Stimulated activated CD8-positive, alpha-beta memory T cell treated with anti-CD3 and anti-CD28 coated beads, Interleukin-7, amount 100 ng/mL, for 4 hours (primary cell): ENCODE results near the gene SHOC2.

Source experiments
- DNase-seq, 2 donors: peaks; one replicate each; pipeline ENCODE4 v3.0.0-alpha.2; 2020; ENCODE audit warnings: low read depth in 2 of 2

Gene SHOC2

DNA sequence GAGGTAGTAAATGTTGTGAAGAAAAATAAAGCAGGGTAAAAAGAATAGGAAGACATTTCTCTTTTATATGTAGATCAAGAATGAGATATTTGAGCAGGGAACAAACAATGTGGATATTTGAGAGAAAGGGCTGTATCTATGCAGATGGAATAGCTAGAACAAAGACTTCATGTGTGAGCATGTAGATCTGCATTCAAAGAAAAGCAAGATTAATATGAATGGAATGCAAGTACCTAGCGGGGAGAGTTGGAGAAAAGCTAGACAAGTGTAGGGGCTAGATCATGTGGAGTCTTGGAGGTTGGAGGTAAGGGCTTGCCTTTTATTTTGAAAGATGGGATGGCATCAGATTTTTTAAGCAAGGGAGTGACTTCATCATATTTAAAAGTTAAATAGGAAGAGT, 27.1 kb downstream of the SHOC2 start:
- DNase-seq, result no peak

DNA sequence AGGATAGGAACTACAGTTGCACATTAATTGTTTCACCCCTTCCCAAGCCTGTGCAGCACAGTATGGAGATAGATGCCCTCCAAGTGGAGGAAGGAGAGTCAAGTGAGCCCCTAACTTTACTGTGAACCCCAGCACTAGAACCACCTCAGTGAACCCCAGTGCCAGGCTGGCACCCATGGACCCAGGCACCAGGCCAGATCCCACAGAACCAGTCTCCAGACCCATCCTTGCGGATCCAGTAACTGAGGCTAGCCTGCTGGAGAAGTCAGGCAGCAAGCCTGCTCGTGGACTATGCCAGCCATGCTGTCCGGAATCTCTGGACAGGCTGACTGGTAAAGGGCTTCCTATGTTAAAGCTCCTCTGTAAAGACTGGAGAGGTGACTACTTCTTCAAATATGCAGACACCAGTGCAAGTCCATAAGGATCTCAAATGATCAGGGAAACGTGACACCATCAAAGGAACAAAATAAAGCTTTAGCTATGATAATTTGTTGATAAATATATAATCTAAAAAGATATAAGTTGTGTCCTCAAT, 27.7 kb downstream of the SHOC2 start:
- no peak for DNase-seq

DNA sequence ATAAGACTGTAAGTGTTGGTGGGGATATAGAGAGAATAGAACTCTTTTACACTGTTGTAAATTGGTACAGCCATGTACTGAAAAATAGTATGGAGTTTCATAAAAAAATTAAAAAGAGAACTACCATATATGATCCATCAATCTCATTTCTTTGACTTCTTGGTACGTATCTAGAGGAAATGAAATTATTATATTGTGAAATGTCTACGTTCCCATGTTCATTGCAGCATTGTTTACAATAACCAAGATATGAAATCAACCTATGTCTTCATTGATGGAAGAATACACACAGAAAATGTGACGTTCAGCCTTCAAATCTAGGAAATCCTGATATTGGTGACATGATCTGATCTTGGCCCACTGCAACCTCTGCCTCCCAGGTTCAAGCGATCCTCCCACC, 32.0 kb downstream of the SHOC2 start:
- DNase-seq, result no peak

DNA sequence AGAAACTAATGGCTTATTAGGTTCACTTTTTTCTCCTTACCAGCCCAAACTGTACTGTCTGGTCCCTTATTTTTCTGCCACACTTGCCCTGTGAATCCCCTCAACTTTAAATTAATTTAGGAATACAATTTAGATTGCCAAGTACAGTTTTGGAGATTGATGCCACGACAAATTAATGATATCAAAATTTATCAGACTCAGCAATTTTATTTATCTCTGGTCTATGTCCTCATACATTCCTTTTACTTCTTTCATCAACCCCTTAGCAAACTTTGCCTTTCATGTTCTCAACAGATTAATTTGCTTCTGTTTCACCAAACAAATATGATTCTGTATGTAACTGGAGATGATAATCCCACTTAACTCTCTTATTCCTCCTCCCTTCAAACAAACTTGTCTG, 38.2 kb downstream of the SHOC2 start:
- no peak for DNase-seq

DNA sequence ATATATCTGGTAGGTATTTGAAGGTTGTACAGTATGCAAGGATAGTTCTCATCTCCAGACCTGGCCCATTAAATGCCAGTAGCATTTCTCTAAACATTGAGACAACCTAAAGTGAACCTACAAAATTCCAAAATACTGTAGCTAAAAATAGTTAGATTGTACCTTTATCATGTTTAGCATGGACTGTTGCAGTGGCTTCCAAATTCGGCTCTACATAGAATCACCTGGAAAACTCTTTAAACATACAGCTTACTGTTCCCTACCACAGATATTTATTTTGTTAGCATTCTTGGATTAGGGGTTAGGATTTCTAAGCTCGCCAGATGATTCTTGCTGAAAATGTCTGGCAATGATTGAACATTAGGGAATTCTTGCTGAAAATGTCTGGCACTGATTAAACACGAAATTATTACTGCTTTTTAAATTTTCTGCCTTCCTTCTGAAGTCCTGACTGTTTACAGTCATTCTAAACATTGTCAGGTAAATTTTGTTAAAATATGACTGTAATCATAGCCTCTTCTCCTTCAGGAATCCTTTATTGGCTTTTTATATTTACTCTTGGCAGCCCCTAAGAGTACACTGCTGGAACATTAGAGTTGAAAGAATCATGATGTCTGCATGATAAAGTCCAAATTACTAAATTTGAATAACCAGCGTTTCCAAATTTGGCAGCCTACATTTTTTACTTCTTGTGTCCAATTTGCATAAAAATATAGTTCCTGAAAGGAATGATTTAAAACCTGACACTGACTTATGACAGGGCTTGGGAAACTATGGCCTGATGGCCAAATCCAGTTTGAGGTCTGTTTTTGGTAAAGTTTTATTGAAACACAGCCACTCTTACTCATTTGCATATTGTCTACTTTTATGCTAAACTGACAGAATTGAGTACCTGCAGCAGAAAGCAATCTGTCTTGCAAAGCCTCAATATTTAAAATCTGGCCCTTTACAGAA, 40.3 kb downstream of the SHOC2 start:
- no peak for DNase-seq

DNA sequence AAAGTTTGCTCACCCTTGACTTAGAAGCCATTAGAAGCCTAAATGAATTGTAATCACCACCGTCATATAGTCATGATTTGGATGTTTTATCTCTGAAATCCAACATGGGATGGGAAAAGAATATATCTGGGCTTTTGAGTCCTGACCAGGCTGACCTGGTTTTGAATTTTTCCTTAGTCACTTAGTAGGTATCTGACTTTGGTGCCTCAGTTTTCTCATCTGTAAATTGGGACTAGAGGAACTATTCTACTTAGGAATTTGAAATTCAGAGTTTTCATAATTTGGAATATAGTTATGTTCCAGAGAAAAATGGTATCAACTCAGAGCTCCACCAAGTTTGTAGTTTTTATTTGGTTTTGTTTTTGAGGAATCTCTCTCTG, 40.9 kb downstream of the SHOC2 start:
- DNase-seq, result no peak

DNA sequence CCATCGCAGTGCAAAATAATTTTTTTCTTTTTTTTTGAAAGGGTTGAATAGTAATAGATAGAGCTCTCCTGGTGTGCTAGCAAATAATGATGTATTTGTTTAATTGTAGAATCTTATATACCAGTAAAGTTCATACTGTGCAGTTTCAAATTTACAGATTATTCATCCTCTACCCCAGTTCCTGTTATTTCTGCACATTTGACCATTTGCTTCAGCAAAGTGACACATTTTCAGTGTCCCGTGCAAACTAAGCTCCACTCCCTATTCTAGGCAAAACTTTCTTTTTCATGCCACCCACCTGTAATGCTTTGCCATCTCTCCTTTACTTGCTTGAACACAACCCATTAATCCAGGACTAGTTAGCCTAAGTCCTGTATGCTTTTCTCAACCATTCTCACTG, 43.0 kb downstream of the SHOC2 start:
- no peak for DNase-seq

DNA sequence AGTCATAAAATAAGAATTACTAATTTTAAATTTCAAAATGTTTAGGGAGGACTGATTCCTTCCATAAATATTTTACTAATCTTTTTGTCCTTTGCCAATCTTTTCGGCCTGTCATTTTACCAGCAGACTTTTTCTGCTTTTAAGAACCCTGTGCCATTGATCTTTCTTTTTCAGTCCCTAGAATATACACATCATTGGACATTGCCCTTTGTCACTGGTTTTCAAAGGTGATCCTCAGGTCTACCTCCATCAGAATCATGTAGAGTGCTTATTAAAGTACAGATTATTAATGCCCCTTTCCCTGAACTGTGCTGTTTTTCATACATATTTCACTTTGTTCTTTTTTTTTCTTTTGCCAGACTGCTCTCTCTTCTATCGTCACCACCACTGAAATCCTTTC, 43.8 kb downstream of the SHOC2 start:
- DNase-seq, result no peak

DNA sequence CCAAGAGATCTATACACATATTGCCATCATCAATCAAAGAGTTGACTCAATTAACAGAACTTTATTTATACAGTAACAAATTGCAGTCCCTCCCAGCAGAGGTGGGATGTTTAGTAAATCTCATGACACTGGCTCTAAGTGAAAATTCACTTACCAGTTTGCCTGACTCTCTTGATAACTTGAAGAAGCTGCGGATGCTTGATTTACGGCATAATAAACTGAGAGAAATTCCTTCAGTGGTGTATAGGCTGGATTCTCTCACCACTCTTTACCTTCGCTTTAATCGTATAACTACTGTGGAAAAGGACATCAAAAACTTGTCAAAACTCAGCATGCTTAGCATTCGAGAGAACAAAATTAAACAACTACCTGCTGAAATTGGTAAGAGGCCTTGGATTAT, 45.3 kb downstream of the SHOC2 start:
- DNase-seq, result no peak

DNA sequence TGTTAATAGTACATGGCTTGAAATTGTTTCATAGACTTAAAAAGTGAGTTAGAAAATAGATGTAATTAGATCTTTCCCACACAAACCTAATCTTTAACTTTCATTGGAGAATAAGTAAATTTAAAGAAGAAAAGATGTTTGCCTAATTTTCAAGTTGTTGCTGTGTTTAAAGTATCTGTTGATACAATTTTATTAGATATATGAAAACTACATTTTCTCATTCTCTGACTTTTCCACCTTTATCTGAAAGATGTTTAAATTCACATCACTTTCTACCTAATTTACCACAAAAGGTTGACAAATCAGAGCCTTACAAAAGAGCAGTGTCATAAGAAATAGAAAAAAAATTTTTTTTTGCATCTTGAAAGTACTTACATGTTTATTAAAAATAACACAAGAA, 45.8 kb downstream of the SHOC2 start:
- no peak for DNase-seq

DNA sequence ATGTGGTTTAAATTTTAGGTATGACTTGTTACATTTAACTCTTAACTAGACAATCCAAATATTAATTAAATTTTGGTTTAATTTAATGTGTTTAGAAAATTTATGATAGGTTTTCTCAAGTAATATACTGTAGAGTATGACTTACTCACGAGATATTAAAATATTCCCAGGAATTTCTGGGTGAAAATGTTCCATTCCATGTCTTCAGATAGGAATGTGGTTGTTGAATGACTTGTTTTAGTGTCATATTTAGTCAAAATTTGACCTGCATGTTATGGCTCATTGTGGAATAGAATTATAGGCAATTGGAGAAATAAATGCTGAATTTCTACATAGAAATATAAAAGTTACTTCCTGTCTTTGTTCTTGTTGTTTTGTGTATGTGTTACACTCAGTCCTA, 46.7 kb downstream of the SHOC2 start:
- no peak for DNase-seq

DNA sequence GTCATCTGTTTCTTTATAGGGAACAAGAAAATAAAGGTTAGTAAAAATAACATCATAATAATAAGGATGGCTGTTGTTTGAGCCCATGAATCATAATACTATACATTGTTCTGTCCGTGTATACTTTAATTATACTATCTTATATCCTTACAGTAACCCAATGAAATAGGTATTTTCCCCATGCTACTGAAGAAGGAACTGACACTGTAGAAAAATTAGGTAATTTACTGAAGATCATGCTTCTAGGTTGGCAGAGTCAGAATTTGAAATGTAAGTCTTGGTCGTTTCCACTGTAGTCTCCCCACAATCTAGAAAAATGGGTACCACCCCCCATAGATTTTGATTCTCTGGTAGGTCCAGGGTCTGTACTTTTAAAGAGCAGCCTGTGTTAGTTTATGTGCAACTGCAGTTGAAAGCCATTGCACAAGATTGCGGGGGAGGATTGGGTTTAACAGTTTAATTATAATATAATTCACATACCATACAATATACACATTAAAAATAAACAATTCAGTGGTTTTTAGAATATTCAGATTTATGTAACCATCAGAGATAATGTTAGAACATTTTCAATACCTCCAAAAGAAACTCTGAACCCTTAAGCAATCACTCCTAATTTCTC, 47.7 kb downstream of the SHOC2 start:
- DNase-seq, result no peak

DNA sequence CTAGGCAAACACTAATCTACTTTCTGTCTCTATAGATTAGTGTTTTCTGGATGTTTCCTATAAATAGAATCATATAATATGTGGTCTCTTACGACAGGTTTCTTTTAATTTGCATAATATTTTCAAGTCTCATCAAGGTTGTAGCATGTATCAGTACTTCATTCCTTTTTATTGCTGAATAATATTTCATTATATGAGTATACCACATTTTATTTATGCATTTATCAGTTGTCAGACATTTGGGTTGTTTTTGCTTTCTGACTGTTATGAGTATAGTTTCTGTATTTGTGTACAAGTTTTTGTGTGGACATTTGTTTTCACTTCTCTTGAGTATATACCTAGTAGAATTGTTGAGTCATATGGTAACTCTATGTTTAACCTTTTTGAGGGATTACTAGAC, 48.2 kb downstream of the SHOC2 start:
- DNase-seq, result no peak

DNA sequence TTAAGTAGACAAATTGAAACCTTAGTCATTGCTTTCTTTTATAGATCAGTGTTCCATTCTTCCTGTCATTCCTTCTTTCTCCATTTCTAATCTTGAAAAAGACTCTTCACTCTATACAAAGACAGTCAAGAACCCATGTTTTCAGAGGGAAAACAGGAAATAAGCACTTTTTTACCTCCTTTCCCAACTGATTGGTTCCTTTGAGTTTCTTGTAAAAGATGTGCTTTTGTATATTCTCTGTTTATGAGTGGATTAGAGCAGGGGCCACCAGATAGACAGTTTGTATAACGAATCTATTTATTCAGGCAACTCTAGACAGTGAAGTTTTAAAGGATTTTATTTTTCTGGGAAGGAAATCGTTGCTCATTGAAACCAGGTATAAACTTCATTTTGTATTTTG, 49.8 kb downstream of the SHOC2 start:
- no peak for DNase-seq

DNA sequence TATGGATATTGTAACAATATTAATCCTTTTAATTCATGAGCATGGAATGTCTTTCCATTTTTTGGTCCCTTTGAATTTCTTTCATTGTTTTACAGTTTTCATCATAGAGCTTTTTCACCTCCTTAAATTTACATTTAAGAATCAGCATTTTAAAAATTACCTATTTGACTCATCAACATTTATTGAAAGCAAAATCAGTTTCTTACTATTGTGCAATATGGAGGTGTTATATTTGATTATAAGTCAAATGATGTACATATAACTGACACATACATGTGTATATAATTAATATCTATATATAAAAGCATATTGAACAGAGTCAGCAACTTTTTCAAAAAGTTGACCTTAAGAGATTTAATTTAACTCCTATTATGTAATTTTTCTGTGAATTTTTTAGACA, 52.2 kb downstream of the SHOC2 start:
- DNase-seq, result no peak

DNA sequence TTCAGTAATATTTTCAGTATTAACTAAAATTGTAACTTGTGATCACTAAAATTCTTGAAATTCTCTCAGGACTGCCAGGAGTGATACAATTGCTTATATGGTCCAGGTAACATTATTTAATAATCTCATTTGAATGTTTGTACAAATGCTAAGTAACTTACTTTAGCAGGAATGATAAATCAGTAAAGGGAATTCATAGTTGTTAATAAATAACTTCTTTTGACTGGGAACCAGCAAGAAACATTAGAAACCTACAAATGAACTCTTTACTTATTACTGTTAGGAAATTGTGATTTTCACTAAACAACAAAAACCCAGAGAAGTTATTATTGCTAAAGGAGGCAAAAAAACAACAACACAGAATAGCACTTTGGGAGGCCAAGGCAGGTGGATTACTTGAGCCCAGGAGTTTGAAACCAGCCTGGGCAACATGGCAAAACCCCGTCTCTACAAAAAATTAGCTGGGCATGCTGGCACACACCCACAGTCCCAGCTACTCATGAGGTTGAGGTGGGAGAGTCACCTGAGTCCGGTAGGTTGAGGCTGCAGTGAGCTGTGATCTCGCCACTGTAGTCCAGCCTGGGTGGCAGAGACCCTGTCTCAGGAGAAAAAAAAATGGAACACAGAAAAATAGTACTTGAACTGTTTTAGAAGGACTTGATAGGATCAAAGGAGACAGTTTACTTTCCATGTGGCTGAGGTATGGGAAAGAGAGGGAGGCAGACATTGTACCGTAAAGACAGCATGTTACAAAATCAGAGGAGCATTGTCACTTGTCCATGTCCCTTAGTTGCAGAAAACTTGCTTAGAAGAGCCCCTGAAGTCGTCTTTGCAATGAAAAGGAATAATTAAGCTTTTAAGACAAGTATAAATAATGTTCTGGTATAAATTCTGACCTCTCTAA, 53.1 kb downstream of the SHOC2 start:
- DNase-seq, result no peak

DNA sequence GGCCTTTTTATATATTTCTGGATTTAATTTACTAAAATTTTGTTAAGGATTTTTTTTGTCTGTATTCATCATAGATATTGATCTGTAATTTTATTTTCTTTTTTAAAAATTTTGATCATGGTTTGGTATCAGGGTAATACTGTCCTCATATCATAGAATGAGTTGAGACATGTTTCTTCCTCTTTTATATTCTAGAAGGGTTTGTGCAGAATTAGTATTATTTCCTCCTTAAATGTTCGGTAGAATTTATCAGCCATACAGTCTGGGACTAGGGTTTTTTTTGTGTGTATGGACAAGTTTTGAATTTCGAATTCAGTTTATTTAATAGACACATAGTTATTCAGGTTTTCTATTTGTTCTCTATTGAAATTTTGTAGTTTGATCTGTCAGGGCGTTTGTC, 54.0 kb downstream of the SHOC2 start:
- no peak for DNase-seq

DNA sequence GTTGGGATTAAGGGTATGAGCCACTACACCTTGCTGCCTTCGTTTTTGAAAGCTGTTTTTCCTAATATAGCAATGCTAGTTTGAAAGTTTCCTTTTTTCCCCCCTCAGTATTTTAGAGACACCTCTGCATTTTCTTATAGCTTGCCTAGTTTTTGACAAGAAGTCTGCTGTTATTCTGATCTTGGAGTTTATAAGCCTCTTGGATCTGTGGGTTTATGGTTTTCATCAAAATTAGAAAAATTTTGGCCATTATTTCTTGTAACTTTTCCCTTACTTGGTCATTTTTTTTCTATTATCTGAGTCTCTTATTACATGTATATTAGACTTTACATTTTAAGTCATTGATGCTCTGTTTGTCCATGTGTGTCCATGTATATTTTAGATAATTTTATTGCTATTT, 57.2 kb downstream of the SHOC2 start:
- no peak for DNase-seq

DNA sequence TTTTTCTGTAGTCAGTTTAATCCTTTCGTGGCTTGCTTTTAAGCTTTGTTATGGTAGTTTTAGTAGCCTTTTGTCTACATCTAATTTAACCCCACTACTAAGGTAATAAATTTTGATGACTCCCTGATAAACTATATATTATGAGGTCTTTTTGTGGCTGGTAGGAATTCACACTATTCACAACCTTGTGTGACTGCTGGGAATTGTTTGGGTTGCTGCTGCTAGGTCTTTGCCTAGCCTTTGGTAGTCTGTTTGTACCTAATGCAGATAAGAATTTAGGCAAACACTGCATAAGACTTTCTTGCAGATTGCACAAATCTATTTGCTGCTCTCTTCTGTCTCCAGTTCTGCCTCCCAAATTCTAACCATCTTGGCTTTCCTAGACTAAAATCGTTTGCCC, 58.3 kb downstream of the SHOC2 start:
- no peak for DNase-seq

DNA sequence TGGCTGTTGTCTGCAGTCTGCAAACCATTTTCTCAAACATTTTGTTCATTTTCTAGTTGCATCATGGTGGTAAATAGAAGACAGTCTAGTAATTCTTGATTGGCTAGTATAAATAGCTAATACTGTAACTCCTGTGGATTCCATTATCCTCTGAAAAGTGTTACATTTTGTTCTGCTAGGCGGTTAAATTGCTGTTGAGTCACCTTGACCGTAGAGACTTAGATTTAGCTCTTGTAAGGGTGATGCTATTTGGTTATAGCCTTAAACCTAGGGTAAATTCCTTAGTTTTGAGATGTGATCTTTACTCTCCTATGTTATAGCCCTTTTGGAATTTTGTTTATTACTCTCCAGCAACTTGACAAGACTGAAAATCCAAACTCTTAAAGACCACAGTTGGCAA, 58.8 kb downstream of the SHOC2 start:
- DNase-seq, result no peak

DNA sequence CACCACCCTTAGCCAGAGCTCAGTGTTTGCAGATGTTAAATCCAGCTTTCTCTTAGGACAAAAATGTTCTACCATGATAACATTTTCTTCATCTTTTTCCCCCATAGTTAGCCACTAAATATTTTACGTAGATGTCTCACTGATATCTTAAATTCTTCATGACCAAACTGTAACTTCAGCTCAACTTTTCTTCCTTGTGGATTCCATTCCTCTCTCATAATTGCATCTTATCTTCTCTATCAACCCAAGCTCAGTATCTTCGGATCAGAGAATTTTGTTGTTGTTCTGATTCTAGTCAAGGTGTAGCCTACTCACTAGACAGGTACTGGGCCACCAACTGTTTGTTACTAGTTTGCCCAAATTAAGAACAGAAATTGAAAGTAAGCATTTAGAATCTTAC, 60.2 kb downstream of the SHOC2 start:
- DNase-seq, result no peak

DNA sequence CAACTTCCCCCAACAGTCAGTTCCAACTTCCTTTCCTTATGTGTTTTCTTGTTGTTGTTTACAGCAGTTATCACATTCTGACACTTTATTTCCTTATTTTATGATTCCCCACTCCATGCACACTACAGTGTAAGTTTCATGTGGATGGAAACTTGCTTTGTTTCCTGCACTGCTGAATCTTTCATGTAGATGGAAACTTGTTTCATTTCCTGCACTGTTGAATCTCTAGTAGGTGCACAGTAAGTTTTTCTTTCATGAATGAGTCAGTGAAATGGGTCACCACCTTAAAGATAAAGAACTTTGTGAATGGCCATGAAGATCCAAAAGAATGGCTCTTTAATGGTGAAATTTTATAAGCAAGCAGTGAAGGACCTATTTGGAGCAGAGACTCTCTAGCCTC, 61.4 kb downstream of the SHOC2 start:
- no peak for DNase-seq
